ENCODE results near the gene AJAP1. TPM values are rescaled to one million over a fixed set of nuclear protein-coding genes. Genes with fewer than 3 reads are reported as not detected.

AJAP1 gene
- total RNA-seq, 1 donor = under 0.01 TPM

- no peak for DNase-seq (ENCODE audit: low read depth)
- TF ChIP-seq, protein P1, sequence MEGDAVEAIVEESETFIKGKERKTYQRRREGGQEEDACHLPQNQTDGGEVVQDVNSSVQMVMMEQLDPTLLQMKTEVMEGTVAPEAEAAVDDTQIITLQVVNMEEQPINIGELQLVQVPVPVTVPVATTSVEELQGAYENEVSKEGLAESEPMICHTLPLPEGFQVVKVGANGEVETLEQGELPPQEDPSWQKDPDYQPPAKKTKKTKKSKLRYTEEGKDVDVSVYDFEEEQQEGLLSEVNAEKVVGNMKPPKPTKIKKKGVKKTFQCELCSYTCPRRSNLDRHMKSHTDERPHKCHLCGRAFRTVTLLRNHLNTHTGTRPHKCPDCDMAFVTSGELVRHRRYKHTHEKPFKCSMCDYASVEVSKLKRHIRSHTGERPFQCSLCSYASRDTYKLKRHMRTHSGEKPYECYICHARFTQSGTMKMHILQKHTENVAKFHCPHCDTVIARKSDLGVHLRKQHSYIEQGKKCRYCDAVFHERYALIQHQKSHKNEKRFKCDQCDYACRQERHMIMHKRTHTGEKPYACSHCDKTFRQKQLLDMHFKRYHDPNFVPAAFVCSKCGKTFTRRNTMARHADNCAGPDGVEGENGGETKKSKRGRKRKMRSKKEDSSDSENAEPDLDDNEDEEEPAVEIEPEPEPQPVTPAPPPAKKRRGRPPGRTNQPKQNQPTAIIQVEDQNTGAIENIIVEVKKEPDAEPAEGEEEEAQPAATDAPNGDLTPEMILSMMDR (IDR thresholded peaks at IDR 0.05; ENCODE audit: insufficient read depth, low read length) = no peak
- H3K4me3 ChIP-seq (ENCODE audit: low read depth, low read length) = no peak overlapping the region
Observed at GRCh38 chr1:4630561-4630960, 23.8 kb upstream of the AJAP1 start.

GRCh38 chr1:4631321-4631720 lies 23.1 kb upstream of the AJAP1 start:
- no peak for DNase-seq (ENCODE audit: low read depth)
- H3K4me3 ChIP-seq (ENCODE audit: low read depth, low read length) = no peak overlapping the region
- TF ChIP-seq, protein P1 (IDR thresholded peaks at IDR 0.05; ENCODE audit: insufficient read depth, low read length) = no peak

GRCh38 chr1:4633346-4633745 lies 21.1 kb upstream of the AJAP1 start:
- no peak overlapping the region for H3K4me3 ChIP-seq (ENCODE audit: low read depth, low read length)
- no peak for DNase-seq (ENCODE audit: low read depth)
- TF ChIP-seq, protein P1 (IDR thresholded peaks at IDR 0.05; ENCODE audit: insufficient read depth, low read length) = no peak

DNA sequence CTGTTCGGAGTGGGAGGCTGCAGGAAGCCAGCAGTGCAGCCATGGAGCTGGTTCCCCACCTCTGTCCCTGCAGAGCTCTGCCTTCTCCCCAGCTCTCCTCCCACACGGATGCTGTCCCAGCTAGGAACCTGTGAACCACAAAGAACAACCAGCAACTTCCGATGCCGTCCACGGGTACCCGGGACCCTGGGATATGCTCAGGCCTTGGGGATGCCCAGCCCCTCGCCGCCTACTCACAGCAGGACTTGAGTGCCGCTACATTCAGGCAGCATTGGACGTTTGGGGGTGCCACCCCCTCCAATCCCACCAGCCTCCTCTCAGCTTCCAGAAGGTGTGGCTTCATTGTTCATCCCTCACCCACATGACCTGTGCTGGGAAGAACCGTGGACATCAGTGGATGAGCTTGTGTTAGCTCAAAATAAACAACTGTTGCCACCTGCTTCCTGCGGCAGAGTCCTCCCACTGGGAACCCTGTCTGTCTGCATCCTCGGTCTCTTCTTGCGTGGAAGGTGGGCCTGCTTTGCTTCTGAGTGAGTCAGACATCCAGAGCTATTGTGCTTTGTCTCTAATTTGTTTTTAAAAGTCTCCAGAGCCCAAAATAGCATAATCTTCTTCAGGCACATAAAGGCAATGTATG lies 20.1 kb upstream of the AJAP1 start:
- TF ChIP-seq, protein P1 (IDR thresholded peaks at IDR 0.05; ENCODE audit: insufficient read depth, low read length) = no peak
- H3K4me3 ChIP-seq (ENCODE audit: low read depth, low read length) = no peak overlapping the region
- DNase-seq (ENCODE audit: low read depth) = no peak

DNA sequence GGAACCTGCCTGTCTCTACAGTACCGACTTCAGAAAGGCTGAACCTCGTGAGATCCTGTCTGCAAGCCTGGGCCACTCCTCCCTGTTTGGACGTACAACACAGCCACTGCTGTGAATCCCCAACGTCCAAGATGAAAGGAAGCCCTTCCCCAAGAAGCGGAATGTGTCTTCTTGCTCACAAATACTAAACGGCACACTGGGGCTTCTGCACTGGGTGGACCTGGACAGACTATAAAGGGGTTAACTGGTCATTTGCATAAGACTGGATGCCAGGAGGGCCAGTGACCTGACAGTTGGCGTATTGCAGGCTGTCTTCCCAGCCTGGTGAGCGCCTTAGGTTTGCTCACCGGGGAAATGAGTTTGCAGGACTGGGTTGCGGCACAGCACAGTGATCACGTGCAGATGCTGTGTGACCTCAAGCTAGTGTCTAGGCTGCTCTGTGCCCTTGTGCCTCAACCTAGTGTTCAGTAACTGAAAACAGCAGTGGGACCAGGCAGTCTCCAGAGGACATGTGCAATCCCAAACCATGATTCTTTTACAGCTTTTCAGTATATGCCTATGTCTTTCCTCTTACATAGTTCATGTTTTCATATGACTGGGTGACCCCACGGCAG lies 19.5 kb upstream of the AJAP1 start:
- H3K4me3 ChIP-seq (ENCODE audit: low read depth, low read length) = no peak overlapping the region
- TF ChIP-seq, protein P1 (IDR thresholded peaks at IDR 0.05; ENCODE audit: insufficient read depth, low read length) = no peak
- no peak for DNase-seq (ENCODE audit: low read depth)

DNA sequence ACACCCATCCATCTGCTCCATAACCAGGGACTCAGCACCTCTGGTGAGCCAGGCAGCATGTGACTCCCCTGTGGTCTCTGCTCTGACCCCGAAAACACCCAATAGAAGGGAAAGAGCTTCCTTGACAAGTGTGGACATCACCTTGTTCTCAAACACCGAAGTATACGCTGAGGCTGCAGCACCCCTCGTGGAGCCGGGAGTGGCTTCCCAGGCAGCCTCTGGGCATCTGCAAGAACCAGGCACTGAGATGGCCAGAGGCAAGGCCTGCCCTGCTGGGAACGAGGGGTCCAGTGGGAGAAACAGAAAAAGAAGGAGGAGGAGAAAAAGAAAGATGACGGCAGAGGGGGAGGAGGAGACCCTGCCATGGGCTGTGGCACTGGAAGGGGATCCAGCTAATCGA lies 18.2 kb upstream of the AJAP1 start:
- DNase-seq (ENCODE audit: low read depth) = no peak
- TF ChIP-seq, protein P1 (IDR thresholded peaks at IDR 0.05; ENCODE audit: insufficient read depth, low read length) = no peak
- no peak overlapping the region for H3K4me3 ChIP-seq (ENCODE audit: low read depth, low read length)

Data from fibroblast of the aortic adventitia (primary cell).